Kidney (tissue), 14 donors: Measurements from ENCODE around the gene PPP6C. TPM values are rescaled to one million over a fixed set of nuclear protein-coding genes. Genes with fewer than 3 reads are reported as not detected.

Experiments
- DNase-seq, 5 donors: peaks; one replicate each; pipeline ENCODE4 v3.0.0-alpha.2; 2013 to 2020
- FAIRE-seq: peaks from 2 replicates; lab custom pipeline; 2012; peaks lifted over from hg19 to GRCh38; lab: Jason Lieb, UNC
- H3K27ac ChIP-seq, 2 donors: one replicate each; pipeline ENCODE4 v1.7.0; 2013; ENCODE audit warnings: low read depth in 2 of 2, low read length in 2 of 2, inconsistent platforms in 1 of 2
- H3K27me3 ChIP-seq: one replicate; pipeline ENCODE4 v1.7.1; 2013; ENCODE audit warnings: low read length, inconsistent platforms; ENCODE audit not compliant: control insufficient read depth, insufficient read depth
- H3K36me3 ChIP-seq, 3 donors: one replicate each; pipeline versions ENCODE4 v1.7.0 to v1.7.1; 2013; ENCODE audit warnings: low read length in 3 of 3, control low read depth in 1 of 3, inconsistent platforms in 1 of 3; ENCODE audit not compliant: insufficient read depth in 3 of 3, control insufficient read depth in 2 of 3
- H3K4me1 ChIP-seq, 3 donors: one replicate each; pipeline versions ENCODE4 v1.7.0 to v1.7.1; 2013; ENCODE audit warnings: low read length in 3 of 3, inconsistent platforms in 1 of 3, low read depth in 1 of 3; ENCODE audit not compliant: control insufficient read depth in 2 of 3, insufficient read depth in 2 of 3
- H3K4me3 ChIP-seq, 3 donors: one replicate each; pipeline versions ENCODE4 v1.7.0 to v1.8.1; 2013; ENCODE audit warnings: low read length in 3 of 3, control low read depth in 1 of 3, inconsistent platforms in 1 of 3
- H3K9ac ChIP-seq, 3 donors: one replicate each; pipeline versions ENCODE4 v1.7.0 to v1.7.1; 2013; ENCODE audit warnings: low read length in 3 of 3, control low read depth in 1 of 3, inconsistent platforms in 1 of 3
- H3K9me3 ChIP-seq, 3 donors: one replicate each; pipeline versions ENCODE4 v1.7.0 to v1.7.1; 2013; ENCODE audit warnings: low read length in 3 of 3, control low read depth in 1 of 3, inconsistent platforms in 1 of 3; ENCODE audit not compliant: control insufficient read depth in 2 of 3, insufficient read depth in 1 of 3
- CTCF ChIP-seq: IDR thresholded peaks from 3 replicates; pipeline ENCODE4 v1.5.1; 2012; ENCODE audit warnings: mild to moderate bottlenecking, moderate library complexity, borderline replicate concordance; ENCODE audit not compliant: insufficient read depth; ENCODE audit errors: extremely low read depth
- intact Hi-C: fragments of 100-400 bp; cut with DNase I; formaldehyde crosslinking; loops from one replicate; pipeline ENCODE4 v1.11.1; 2022
- polyA plus RNA-seq: library from polyadenylated mRNA; stranded (reverse); fragments of 350-450 nt; fragmentation: Illumina TruSeq; extraction: RNeasy Lipid Tissue Mini Kit (QIAGEN cat#74804); gene quantifications from one replicate; pipeline ENCODE4 v1.2.3, GENCODE V29; 2014; ENCODE audit warnings: low read depth, low replicate concordance; ENCODE audit not compliant: insufficient read depth
- total RNA-seq: library from RNA; stranded (reverse); fragmentation: NEBNext Ultra II Directional; extraction: Animal tissue kit (Norgen Biotek cat#: 25700); gene quantifications from one replicate; pipeline ENCODE4 v1.2.1, GENCODE V29; 2021
- donor health status: control.
- donor health status: control.
- donor health status: control.
- donor health status: control.
- donor health status: control.
- donor health status: DM: yes; HTN: yes; CAD: no.
- donor health status: Normal renal cell carcinoma (clear cell type).

Gene PPP6C
- total and polyA plus RNA-seq, 2 donors from 2014 or later = 30.4 to 43.9 TPM

- intact Hi-C loops = no loop called here
These were observed 46.1 kb downstream of the PPP6C start, which contains the start of gene SCAI for GRCh38 chr9:125143377-125144090. Gene SCAI, minus strand, starts transcription at chr9:125143528. Its CDS starts 91 bp downstream, at chr9:125143437.

GRCh38 chr9:125142560-125143376, 46.8 kb downstream of the PPP6C start:
- Histone ChIP-seq H3K9me3 (no peaks in the 10 kb centered on the region), H3K36me3 (no peaks in the 10 kb centered on the region), H3K4me1 (peaks cover 0 to 4% (median 3%) of the 10 kb centered on the region in 3 donors), H3K4me3 (peak overlapping the region; percentile 63 to 72 (median 71)), H3K27me3 (no peaks in the 10 kb centered on the region), H3K9ac (peak overlapping the region; percentile 51 to 82 (median 57)), H3K27ac (no peak overlapping the region)
- TF ChIP-seq CTCF = no peak
- FAIRE-seq (no peak), DNase-seq (peak in 3 of 5 donors; percentile 18 to 42 (median 41))
- intact Hi-C loops = no loop called here

More at GRCh38 chr9:125143377-125144090, 46.1 kb downstream of the PPP6C start, which contains the start of gene SCAI:
- Histone ChIP-seq H3K9me3 (no peaks in the 10 kb centered on the region), H3K36me3 (no peaks in the 10 kb centered on the region), H3K27ac (no peak within 1 kb of the TSS), H3K4me3 (peak within 1 kb of the TSS; percentile 63 to 72 (median 71)), H3K9ac (peak within 1 kb of the TSS; percentile 57 to 82 (median 58)), H3K4me1 (peaks cover 0 to 4% (median 3%) of the 10 kb centered on the region in 3 donors), H3K27me3 (no peaks in the 10 kb centered on the region)
- DNase-seq (peak; percentile 99 to 100 (median 100)), FAIRE-seq (peak; percentile 87)
- TF ChIP-seq CTCF = peak; percentile 95

GRCh38 chr9:125141751-125142150, 47.9 kb downstream of the PPP6C start:
- intact Hi-C loops = no loop called here
- no peak overlapping the region for H3K4me3 ChIP-seq
- FAIRE-seq = no peak
- no peak for TF ChIP-seq CTCF
- no peaks in the 10 kb centered on the region for H3K9me3 ChIP-seq
- no peaks in the 10 kb centered on the region for H3K27me3 ChIP-seq
- no peaks in the 10 kb centered on the region for H3K36me3 ChIP-seq
- no peak for DNase-seq
- no peak overlapping the region for H3K27ac ChIP-seq
- no peak overlapping the region for H3K9ac ChIP-seq
- H3K4me1 ChIP-seq = peaks cover 0 to 4% (median 3%) of the 10 kb centered on the region in 3 donors
